HCT116 (cell line): ENCODE data around the gene FHIT. TPM values are rescaled to one million over a fixed set of nuclear protein-coding genes. Genes with fewer than 3 reads are reported as not detected.

Experiments
- ATAC-seq: fragments of 200-7000 bp; cut with Tn5 transposase; 2 replicates; pipeline ENCODE4 v1.9.1; 2020; ENCODE audit warnings: mild to moderate bottlenecking, moderate library complexity
- BruUV-seq: library from RNA; stranded (reverse); fragments of 400-500 nt; replicated peaks from 2 replicates; lab custom pipeline; 2021; lab: Mats Ljungman, UMichigan
- CTCF ChIA-PET: fragments of 300-600 bp; sonication (Branson Sonifier 250); formaldehyde crosslinking; loops from one replicate; lab custom pipeline; 2021; ENCODE audit warnings: antibody characterized with exemption; lab: Charles Lee
- POLR2A ChIA-PET: fragments of 300-600, 350-600 bp; sonication (Branson Sonifier 250); formaldehyde crosslinking; loops from one replicate; lab custom pipeline; 2021; ENCODE audit warnings: antibody characterized with exemption; lab: Charles Lee
- RAD21 ChIA-PET, 2 experiments: fragments of 300-600 bp; sonication (Branson Sonifier 250); formaldehyde crosslinking; loops; one replicate each; lab custom pipeline; 2023; ENCODE audit warnings: low total read pairs in 2 of 2; ENCODE audit not compliant: uncharacterized antibody in 2 of 2, unreplicated experiment in 2 of 2, low non-redundant PET in 1 of 2; lab: Charles Lee
- DNase-seq: peaks from one replicate; pipeline ENCODE4 v3.0.0-alpha.2; 2010; ENCODE audit warnings: low read depth, low spot score
- H2AFZ ChIP-seq: fragments of 200-600 bp; shearing (Covaris generic), sonication (generic); 2 replicates; pipeline ENCODE4 v1.6.1; 2017; ENCODE audit warnings: low read depth, mixed run types, mixed read lengths, antibody characterized with exemption, low read length; ENCODE audit not compliant: poor library complexity, severe bottlenecking
- H3K27ac ChIP-seq: 2 replicates; pipeline ENCODE4 v1.5.1; 2012; ENCODE audit warnings: low read depth, low read length
- H3K27me3 ChIP-seq: fragments of 200-600 bp; sonication (generic); 2 replicates; pipeline ENCODE4 v1.6.1; 2016; ENCODE audit warnings: mixed run types, low read length, mixed read lengths; ENCODE audit not compliant: insufficient read depth
- H3K36me3 ChIP-seq, 2 experiments: fragments of 200-500 bp in 1 of 2; fragments of 200-600 bp in 1 of 2; sonication (Bioruptor generic) in 1 of 2; sonication (generic) in 1 of 2; 2 replicates each; pipeline versions ENCODE4 v1.5.1 to v1.6.1; 2014 to 2016; ENCODE audit warnings: low read length in 2 of 2, inconsistent platforms in 1 of 2, mixed read lengths in 1 of 2, mixed run types in 1 of 2; ENCODE audit not compliant: insufficient read depth in 2 of 2, control insufficient read depth in 1 of 2
- H3K4me1 ChIP-seq, 2 experiments: fragments of 200-600 bp in 1 of 2; sonication (generic) in 1 of 2; 2 replicates each; pipeline versions ENCODE4 v1.5.1 to v1.6.1; 2012 to 2017; ENCODE audit warnings: low read length in 2 of 2, inconsistent platforms in 1 of 2, mild to moderate bottlenecking in 1 of 2, mixed read lengths in 1 of 2, mixed run types in 1 of 2, moderate library complexity in 1 of 2; ENCODE audit not compliant: insufficient read depth in 2 of 2, control insufficient read depth in 1 of 2
- H3K4me2 ChIP-seq: fragments of 200-600 bp; sonication (generic); 2 replicates; pipeline ENCODE4 v1.6.1; 2017; ENCODE audit warnings: mixed run types, low read length, mixed read lengths
- H3K4me3 ChIP-seq, 2 experiments: fragments of 200-600 bp in 1 of 2; sonication (generic) in 1 of 2; replicated peaks in 1 of 2; 2 replicates each; pipeline ENCODE4 v1.5.1; 2011 to 2016; ENCODE audit warnings: low read length in 2 of 2, control low read depth in 1 of 2, low read depth in 1 of 2, mild to moderate bottlenecking in 1 of 2, mixed read lengths in 1 of 2, mixed run types in 1 of 2
- H3K79me2 ChIP-seq: fragments of 200-600 bp; sonication (generic); 2 replicates; pipeline ENCODE4 v1.6.1; 2017; ENCODE audit warnings: mild to moderate bottlenecking, mixed run types, low read length, moderate library complexity, mixed read lengths; ENCODE audit not compliant: insufficient read depth
- H3K9ac ChIP-seq: fragments of 200-600 bp; sonication (generic); 2 replicates; pipeline ENCODE4 v1.6.1; 2016; ENCODE audit warnings: low read length, mixed read lengths
- H3K9me2 ChIP-seq: fragments of 200-600 bp; sonication (generic), shearing (Covaris generic); 2 replicates; pipeline ENCODE4 v1.6.1; 2017; ENCODE audit warnings: mixed run types, mild to moderate bottlenecking, moderate library complexity; ENCODE audit not compliant: insufficient read depth
- H3K9me3 ChIP-seq, 2 experiments: fragments of 200-500 bp in 1 of 2; fragments of 200-600 bp in 1 of 2; sonication (Bioruptor generic) in 1 of 2; sonication (generic) in 1 of 2; 2 replicates each; pipeline ENCODE4 v1.6.1; 2014 to 2017; ENCODE audit warnings: low read length in 2 of 2, mixed read lengths in 2 of 2, inconsistent platforms in 1 of 2, low read depth in 1 of 2, mild to moderate bottlenecking in 1 of 2, mixed run types in 1 of 2, moderate library complexity in 1 of 2; ENCODE audit not compliant: control insufficient read depth in 1 of 2, insufficient read depth in 1 of 2
- H4K20me1 ChIP-seq: fragments of 200-600 bp; sonication (generic), shearing (Covaris generic); 2 replicates; pipeline ENCODE4 v1.6.1; 2017; ENCODE audit warnings: mixed run types, mild to moderate bottlenecking, moderate library complexity; ENCODE audit not compliant: insufficient read depth
- CTCF ChIP-seq, 3 experiments: fragments of 200-600 bp in 1 of 3; sonication (generic) in 1 of 3; IDR thresholded peaks in 2 of 3; conservative IDR thresholded peaks in 1 of 3; 2 replicates each; pipeline ENCODE4 v1.5.1; 2012 to 2017; ENCODE audit warnings: low read depth in 2 of 3, low read length in 2 of 3, antibody characterized with exemption in 1 of 3, borderline replicate concordance in 1 of 3, control low read depth in 1 of 3, mild to moderate bottlenecking in 1 of 3, mixed read lengths in 1 of 3, mixed run types in 1 of 3, moderate library complexity in 1 of 3; ENCODE audit not compliant: insufficient read depth in 1 of 3
- EGR1 ChIP-seq: IDR thresholded peaks from 2 replicates; pipeline ENCODE4 v1.6.1; 2012; ENCODE audit warnings: low read depth
- EZH2 ChIP-seq: fragments of 200-600 bp; sonication (generic); IDR thresholded peaks from 2 replicates; pipeline ENCODE4 v1.6.1; 2017; ENCODE audit warnings: antibody characterized with exemption, mixed run types
- EZH2phosphoT487 ChIP-seq: fragments of 200-600 bp; IDR thresholded peaks from 2 replicates; pipeline ENCODE4 v1.6.1; 2018; ENCODE audit warnings: antibody characterized with exemption, borderline replicate concordance
- FOSL1 ChIP-seq: IDR thresholded peaks from 2 replicates; pipeline ENCODE4 v1.6.1; 2012; ENCODE audit warnings: low read depth
- MAX ChIP-seq: IDR thresholded peaks from 2 replicates; pipeline ENCODE4 v1.6.1; 2012
- POLR2A ChIP-seq: IDR thresholded peaks from 2 replicates; pipeline ENCODE4 v1.7.0; 2011; ENCODE audit warnings: borderline replicate concordance; ENCODE audit not compliant: insufficient read depth, insufficient read length; ENCODE audit errors: extremely low read depth
- POLR2AphosphoS5 ChIP-seq: IDR thresholded peaks from 2 replicates; pipeline ENCODE4 v1.6.1; 2011; ENCODE audit warnings: mild to moderate bottlenecking, low read depth, low read length, moderate library complexity
- RAD21 ChIP-seq: IDR thresholded peaks from 2 replicates; pipeline ENCODE4 v1.6.1; 2012; ENCODE audit warnings: low read depth, mild to moderate bottlenecking
- SIN3A ChIP-seq: IDR thresholded peaks from 2 replicates; pipeline ENCODE4 v1.6.1; 2012; ENCODE audit warnings: low read depth
- SP1 ChIP-seq: IDR thresholded peaks from 2 replicates; pipeline ENCODE4 v1.6.1; 2012; ENCODE audit warnings: low read depth
- SRF ChIP-seq: IDR thresholded peaks from 2 replicates; pipeline ENCODE4 v1.6.1; 2012; ENCODE audit warnings: low read depth
- ZFX ChIP-seq: fragments of 450-650 bp; IDR thresholded peaks from 2 replicates; pipeline ENCODE4 v1.6.1; 2017
- ZNF274 ChIP-seq: fragments of 200-500 bp; sonication (Bioruptor generic); IDR thresholded peaks from 2 replicates; pipeline ENCODE4 v1.6.1; 2014; ENCODE audit warnings: mild to moderate bottlenecking, low read depth, low read length, inconsistent platforms
- intact Hi-C: fragments of 100-400 bp; cut with micrococcal nuclease; formaldehyde crosslinking; loops from 2 replicates; pipeline ENCODE4 v1.10.0; 2022
- total RNA-seq: library from RNA; stranded (reverse); gene quantifications from one replicate; pipeline ENCODE4 v1.2.1, GENCODE V29; 2021; ENCODE audit not compliant: unreplicated experiment

FHIT gene
- total RNA-seq, 1 experiment from 2014 or later: 20.1 TPM

- H3K4me2 ChIP-seq: no peak overlapping the region
- CTCF ChIA-PET: no interaction called here
- TF ChIP-seq MAX: no peak
- no peak for TF ChIP-seq RAD21
- TF ChIP-seq FOSL1: no peak
- TF ChIP-seq EZH2phosphoT487: no peak
- no peak for TF ChIP-seq EGR1
- no peak for TF ChIP-seq POLR2AphosphoS5
- TF ChIP-seq ZNF274: no peak
- no peak for TF ChIP-seq EZH2
- no peak for TF ChIP-seq POLR2A
- TF ChIP-seq SRF: no peak
- no peak for TF ChIP-seq ZFX
- no peak for TF ChIP-seq SIN3A
- TF ChIP-seq SP1: no peak
- no peak for TF ChIP-seq CTCF (IDR thresholded peaks at IDR 0.05 in 2 of 3, conservative IDR thresholded peaks at IDR 0.05 in 1 of 3; ENCODE audit: borderline replicate concordance in 1 of 3, insufficient read depth in 1 of 3, low read depth in 2 of 3, low read length in 2 of 3)
- intact Hi-C loops: no loop called here
- no peak for DNase-seq
- POLR2A ChIA-PET: no interaction called here
- H3K9ac ChIP-seq: no peak overlapping the region
- no peak for ATAC-seq
- H3K36me3 ChIP-seq: no peaks in the 10 kb centered on the region
- no peaks in the 10 kb centered on the region for H3K9me3 ChIP-seq
- RAD21 ChIA-PET: no interaction called here
- H3K4me1 ChIP-seq: no peaks in the 10 kb centered on the region
- no peak overlapping the region for H3K27ac ChIP-seq
- H3K27me3 ChIP-seq: no peaks in the 10 kb centered on the region
- H3K9me2 ChIP-seq: no peaks in the 10 kb centered on the region
- no peak overlapping the region for H3K4me3 ChIP-seq
- no peaks in the 10 kb centered on the region for H3K79me2 ChIP-seq
- H2AFZ ChIP-seq: no peak overlapping the region
- H4K20me1 ChIP-seq: no peaks in the 10 kb centered on the region
- no TSS peak for BruUV-seq
These were observed 520.9 kb downstream of the FHIT start for GRCh38 chr3:60730371-60730770.
